GM21360 (cell line): ENCODE data around the gene RPS15.
"Not testable (repeated sequence)": the region's sequence is repeated elsewhere in the genome, so short reads cannot be mapped to it uniquely, and the experiment has no call there.

ENCODE experiments used
- ATAC-seq: cut with Tn5 transposase; IDR thresholded peaks from one replicate; pipeline ENCODE4 v1.9.1; 2021; ENCODE audit warnings: mild to moderate bottlenecking, moderate library complexity; ENCODE audit not compliant: unreplicated experiment

RPS15 gene

GRCh38 chr19:1433119-1434039 lies 4.8 kb upstream of the RPS15 start:
- no peak for ATAC-seq

- no peak for ATAC-seq
These were observed 4.2 kb upstream of the RPS15 start for GRCh38 chr19:1434040-1434366.

GRCh38 chr19:1434577-1435060 lies 3.6 kb upstream of the RPS15 start:
- no peak for ATAC-seq

- ATAC-seq, result no peak
These were observed 2.7 kb upstream of the RPS15 start for GRCh38 chr19:1435378-1435989.

GRCh38 chr19:1437609-1438008 lies 587 bp upstream of the RPS15 start:
- no peak for ATAC-seq

GRCh38 chr19:1438933-1439354 lies 748 bp downstream of the RPS15 start:
- ATAC-seq, result no peak

GRCh38 chr19:1439525-1440417 lies 1.6 kb downstream of the RPS15 start:
- not testable (repeated sequence) for ATAC-seq

GRCh38 chr19:1440418-1440801 lies 2.2 kb downstream of the RPS15 start:
- no peak for ATAC-seq

GRCh38 chr19:1441022-1441426 lies 2.8 kb downstream of the RPS15 start:
- no peak for ATAC-seq

GRCh38 chr19:1441677-1442438 lies 3.7 kb downstream of the RPS15 start:
- ATAC-seq, result no peak

- ATAC-seq, result peak; percentile 71
These were observed 7.2 kb downstream of the RPS15 start for GRCh38 chr19:1445185-1445931.

- ATAC-seq, result no peak
These were observed 7.9 kb downstream of the RPS15 start for GRCh38 chr19:1445932-1446712.

- ATAC-seq, result no peak
These were observed 8.7 kb downstream of the RPS15 start for GRCh38 chr19:1446713-1447481.

- no peak for ATAC-seq
These were observed 9.3 kb downstream of the RPS15 start for GRCh38 chr19:1447504-1447903.

GRCh38 chr19:1447944-1448343 lies 9.7 kb downstream of the RPS15 start:
- no peak for ATAC-seq

- ATAC-seq, result no peak
These were observed 11.6 kb downstream of the RPS15 start, which contains the start of gene APC2 for GRCh38 chr19:1449467-1450442. Gene APC2, plus strand, starts transcription at chr19:1450121. Its CDS starts 2,881 bp downstream, at chr19:1453002.
